ENCODE measurements around the gene IL34.

- no peak for TF ChIP-seq BRCA1 (IDR thresholded peaks at IDR 0.05; ENCODE audit: low read depth, low read length)
- TF ChIP-seq CTCF (IDR thresholded peaks at IDR 0.05; ENCODE audit: control extremely low read depth in 1 of 3, insufficient read depth in 1 of 3, low read depth in 1 of 3, low read length in 3 of 3): no peak
- no peak for TF ChIP-seq CHD1 (IDR thresholded peaks at IDR 0.05; ENCODE audit: low read depth, low read length)
Measured at GRCh38 chr16:70697594-70698170, 51.3 kb downstream of the IL34 start.

Data from H1 (cell line).